Measurements from ENCODE around the gene SLC52A1. TPM values are rescaled to one million over a fixed set of nuclear protein-coding genes. Genes with fewer than 3 reads are reported as not detected.

SLC52A1 gene
- total RNA-seq, 2 experiments from 2014 or later, result 0.31 to 0.36 TPM

DNA sequence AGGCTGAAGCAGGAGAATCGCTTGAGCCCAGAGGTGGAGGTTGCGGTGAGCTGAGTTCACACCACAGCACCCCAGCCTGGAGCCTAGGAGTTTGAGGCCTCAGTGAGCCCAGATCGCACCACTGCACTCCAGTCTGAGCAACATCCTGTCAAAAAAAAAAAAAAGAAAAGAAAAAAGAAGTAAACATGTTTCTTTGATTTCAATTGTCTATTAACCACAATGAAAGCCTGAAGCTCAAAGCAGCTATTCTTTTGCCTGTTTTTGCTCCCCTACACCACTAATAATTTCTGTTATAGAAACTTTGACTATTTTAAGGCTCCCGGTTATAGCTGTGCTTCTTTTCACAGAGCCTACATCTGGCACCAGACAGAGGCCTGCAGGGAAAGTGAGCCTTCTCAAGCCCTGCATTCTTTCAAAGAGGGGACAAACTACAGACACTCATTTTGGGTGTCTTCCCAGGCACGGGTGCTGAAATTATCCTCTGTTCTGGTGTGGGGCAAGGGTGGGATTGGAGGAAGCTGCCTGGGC is 14.2 kb upstream of the SLC52A1 start:
- ChIA-PET POLR2A (interaction anchor here (0.5 to 1.6 kb wide), 2 partner anchors 14 to 79 kb away, joined by 3 to 5 read pairs; partner anchors contain the start of gene SLC52A1), CTCF (interaction anchor here (0.9 to 3.7 kb wide), 4 partner anchors 14 to 19 kb away, joined by 3 to 11 read pairs (median 7); no protein-coding TSS in a partner anchor)
- DNase-seq, result peak; percentile 76
- H3K27me3 Mint-ChIP-seq, result no peaks in the 10 kb centered on the region
- intact Hi-C loops (cut with micrococcal nuclease), result no loop called here
- no peaks in the 10 kb centered on the region for H3K36me3 Mint-ChIP-seq
- no peaks in the 10 kb centered on the region for H3K9me3 Mint-ChIP-seq
- H3K27ac Mint-ChIP-seq, result peak overlapping the region; percentile 78
- no peak overlapping the region for H3K4me3 Mint-ChIP-seq
- peaks cover 41% of the 10 kb centered on the region for H3K4me1 Mint-ChIP-seq (ENCODE audit: low read depth)

- Mint-ChIP-seq H3K36me3 (peaks cover 2% of the 10 kb centered on the region), H3K9me3 (no peaks in the 10 kb centered on the region), H3K4me3 (no peak overlapping the region), H3K27ac (peak overlapping the region; percentile 77), H3K27me3 (no peaks in the 10 kb centered on the region), H3K4me1 (ENCODE audit: low read depth) (peaks cover 54% of the 10 kb centered on the region)
- no peak for DNase-seq
- ChIA-PET POLR2A (no interaction called here), CTCF (interaction anchor here (0.6 to 3.7 kb wide), 3 partner anchors 14 to 136 kb away, joined by 3 to 10 read pairs (median 4); no protein-coding TSS in a partner anchor)
- intact Hi-C loops (cut with micrococcal nuclease), result loop anchor here (1.0 kb wide), 1 partner anchor 16 kb away; no protein-coding TSS in a partner anchor
Observed at GRCh38 chr17:5047446-5047845, 12.2 kb upstream of the SLC52A1 start.

DNA sequence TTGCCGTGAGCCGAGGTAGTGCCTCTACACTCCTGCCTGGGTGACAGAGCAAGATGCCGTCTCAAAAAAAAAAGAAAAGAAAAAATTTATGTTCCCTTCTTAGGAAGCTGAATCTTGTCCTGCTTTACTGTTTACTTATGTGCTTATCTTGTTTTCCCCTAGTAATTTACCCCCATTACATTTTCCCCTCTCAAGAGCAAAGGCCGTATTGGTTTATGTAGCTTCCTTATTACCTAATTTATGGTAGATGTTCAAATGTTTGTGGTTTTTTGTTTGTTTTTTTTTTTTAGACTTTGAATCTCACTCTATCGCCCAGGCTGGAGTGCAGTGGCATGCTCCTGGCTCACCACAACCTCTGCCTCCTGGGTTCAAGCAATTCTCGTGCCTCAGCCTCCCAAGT is 10.3 kb upstream of the SLC52A1 start:
- peaks cover 2% of the 10 kb centered on the region for H3K36me3 Mint-ChIP-seq
- H3K27ac Mint-ChIP-seq, result peak overlapping the region; percentile 70

GRCh38 chr17:5044630-5045029 is 9.4 kb upstream of the SLC52A1 start:
- ChIA-PET CTCF (interaction anchor here (1.0 to 3.2 kb wide), 2 partner anchors 14 to 17 kb away, joined by 4 to 11 read pairs; no protein-coding TSS in a partner anchor), POLR2A (interaction anchor here (1.2 kb wide), 1 partner anchor 10 kb away, joined by 4 read pairs; the partner anchor contains the start of gene SLC52A1)
- H3K9me3 Mint-ChIP-seq, result no peaks in the 10 kb centered on the region
- H3K27me3 Mint-ChIP-seq, result no peaks in the 10 kb centered on the region
- H3K27ac Mint-ChIP-seq, result peak overlapping the region; percentile 70
- intact Hi-C loops (cut with micrococcal nuclease), result no loop called here
- DNase-seq, result no peak
- H3K36me3 Mint-ChIP-seq, result peaks cover 2% of the 10 kb centered on the region
- H3K4me3 Mint-ChIP-seq, result no peak overlapping the region
- peaks cover 61% of the 10 kb centered on the region for H3K4me1 Mint-ChIP-seq (ENCODE audit: low read depth)

More for the DNA sequence above, 10.3 kb upstream of the SLC52A1 start:
- peaks cover 62% of the 10 kb centered on the region for H3K4me1 Mint-ChIP-seq (ENCODE audit: low read depth)
- POLR2A ChIA-PET, result interaction anchor here (0.7 kb wide), 2 partner anchors 8 to 53 kb away, joined by 3 to 4 read pairs; no protein-coding TSS in a partner anchor
- no peaks in the 10 kb centered on the region for H3K9me3 Mint-ChIP-seq
- CTCF ChIA-PET, result interaction anchor here (0.6 to 3.2 kb wide), 4 partner anchors 9 to 65 kb away, joined by 3 to 11 read pairs (median 6); no protein-coding TSS in a partner anchor
- intact Hi-C loops (cut with micrococcal nuclease), result no loop called here
- no peak overlapping the region for H3K4me3 Mint-ChIP-seq
- DNase-seq, result no peak
- no peaks in the 10 kb centered on the region for H3K27me3 Mint-ChIP-seq

DNA sequence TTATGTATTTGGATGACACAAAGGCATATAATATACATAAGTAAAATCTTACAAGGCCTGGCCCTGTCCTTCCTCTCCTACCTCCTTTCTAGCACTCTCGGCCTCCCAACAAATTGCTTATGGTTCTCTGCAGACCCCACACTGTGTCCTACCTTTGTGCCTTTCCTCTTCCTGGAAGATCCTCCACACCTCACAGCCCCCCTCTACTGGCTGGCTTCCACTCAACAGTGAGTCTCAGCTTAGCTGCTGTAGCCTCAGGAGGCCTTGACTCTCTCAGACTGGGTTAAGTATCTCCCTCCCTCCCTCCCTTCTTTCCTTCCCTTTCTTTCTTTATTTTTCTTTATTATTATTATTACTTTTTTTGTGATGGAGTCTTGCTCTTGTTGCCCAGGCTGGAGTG is 8.3 kb upstream of the SLC52A1 start:
- Mint-ChIP-seq H3K36me3 (peaks cover 2% of the 10 kb centered on the region), H3K4me3 (peak overlapping the region; percentile 28), H3K27me3 (no peaks in the 10 kb centered on the region), H3K27ac (peak overlapping the region; percentile 58), H3K9me3 (no peaks in the 10 kb centered on the region), H3K4me1 (ENCODE audit: low read depth) (peaks cover 53% of the 10 kb centered on the region)
- POLR2A ChIA-PET, result interaction anchor here (1.2 kb wide), 1 partner anchor 9 kb away, joined by 4 read pairs; the partner anchor contains the start of gene SLC52A1
- intact Hi-C loops (cut with micrococcal nuclease), result no loop called here
- CTCF ChIA-PET, result interaction anchor here (1.0 to 3.2 kb wide), 2 partner anchors 13 to 18 kb away, joined by 4 to 11 read pairs; no protein-coding TSS in a partner anchor
- DNase-seq, result no peak

GRCh38 chr17:5042157-5043022 is 7.2 kb upstream of the SLC52A1 start:
- peaks cover 2% of the 10 kb centered on the region for H3K36me3 Mint-ChIP-seq
- POLR2A ChIA-PET, result interaction anchor here (1.0 kb wide), 1 partner anchor 12 kb away, joined by 3 read pairs; no protein-coding TSS in a partner anchor
- H3K27ac Mint-ChIP-seq, result peak overlapping the region; percentile 78
- CTCF ChIA-PET, result interaction anchor here (0.9 kb wide), 1 partner anchor 12 kb away, joined by 5 read pairs; no protein-coding TSS in a partner anchor
- peak overlapping the region; percentile 67 for H3K4me3 Mint-ChIP-seq
- intact Hi-C loops (cut with micrococcal nuclease), result no loop called here
- DNase-seq, result peak; percentile 65
- no peaks in the 10 kb centered on the region for H3K27me3 Mint-ChIP-seq
- H3K4me1 Mint-ChIP-seq (ENCODE audit: low read depth), result peaks cover 43% of the 10 kb centered on the region
- H3K9me3 Mint-ChIP-seq, result no peaks in the 10 kb centered on the region

DNA sequence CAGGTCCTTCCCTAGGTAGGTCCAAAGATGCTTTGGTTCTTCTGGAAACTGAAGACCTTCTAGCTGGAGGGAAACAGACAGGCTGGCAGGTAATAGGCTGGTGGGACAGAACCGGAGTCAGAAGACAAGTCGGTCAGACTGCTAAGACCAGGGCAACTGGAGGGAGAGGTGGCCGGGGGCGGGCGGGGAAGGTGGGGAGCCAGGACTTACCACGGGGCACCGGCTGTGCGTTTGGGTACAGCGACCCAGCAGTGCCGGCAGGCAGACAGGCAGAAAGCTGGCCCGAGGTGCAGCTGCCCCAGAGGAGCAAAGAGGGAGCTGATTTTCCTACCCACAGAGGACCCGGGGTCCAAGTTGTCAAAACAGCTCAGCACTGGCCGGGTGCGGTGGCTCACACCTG is 575 bp downstream of the SLC52A1 start:
- Mint-ChIP-seq H3K27ac (no peak overlapping the region), H3K27me3 (no peaks in the 10 kb centered on the region), H3K4me1 (ENCODE audit: low read depth) (peaks cover 16% of the 10 kb centered on the region), H3K4me3 (no peak overlapping the region), H3K9me3 (no peaks in the 10 kb centered on the region), H3K36me3 (no peaks in the 10 kb centered on the region)
- ChIA-PET POLR2A (interaction anchor here (1.8 kb wide), 1 partner anchor 9 kb away, joined by 4 read pairs; no protein-coding TSS in a partner anchor), CTCF (interaction anchor here (1.0 to 2.2 kb wide), 3 partner anchors 15 to 54 kb away, joined by 4 to 16 read pairs (median 4); no protein-coding TSS in a partner anchor)
- no peak for DNase-seq
- intact Hi-C loops (cut with micrococcal nuclease), result loop anchor here (5.0 kb wide), 2 partner anchors 37 to 67 kb away; partner anchors contain the start of genes INCA1, KIF1C and SPAG7

DNA sequence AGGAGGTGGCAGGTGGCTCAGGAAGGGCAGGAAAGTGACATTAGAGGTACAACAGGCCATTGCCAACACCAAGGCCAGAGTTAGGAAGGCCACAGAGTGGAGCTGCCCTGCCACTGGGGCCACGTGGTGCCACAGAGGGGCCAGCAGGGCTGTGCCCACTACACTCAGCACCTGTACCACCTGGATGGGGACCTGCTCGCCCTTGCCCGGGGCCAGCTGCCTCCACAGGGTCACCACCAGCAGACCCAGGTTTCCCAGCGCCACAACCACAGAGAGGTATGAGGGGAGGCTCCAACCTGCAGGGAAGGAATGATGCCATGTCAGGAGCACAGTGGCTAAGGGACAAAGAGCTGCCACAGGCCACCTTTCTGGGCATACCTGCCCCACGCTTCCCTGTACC is 1.2 kb downstream of the SLC52A1 start:
- H3K27ac Mint-ChIP-seq, result no peak overlapping the region
- no peaks in the 10 kb centered on the region for H3K27me3 Mint-ChIP-seq

GRCh38 chr17:5033352-5034015 is 1.7 kb downstream of the SLC52A1 start:
- POLR2A ChIA-PET, result interaction anchor here (1.8 kb wide), 1 partner anchor 11 kb away, joined by 4 read pairs; no protein-coding TSS in a partner anchor
- intact Hi-C loops (cut with micrococcal nuclease), result loop anchor here (5.0 kb wide), 2 partner anchors 36 to 66 kb away; partner anchors contain the start of genes INCA1, KIF1C and SPAG7
- no peak overlapping the region for H3K27ac Mint-ChIP-seq

More for the DNA sequence above, 1.2 kb downstream of the SLC52A1 start:
- POLR2A ChIA-PET, result interaction anchor here (1.8 kb wide), 1 partner anchor 10 kb away, joined by 4 read pairs; no protein-coding TSS in a partner anchor
- Mint-ChIP-seq H3K36me3 (no peaks in the 10 kb centered on the region), H3K4me1 (ENCODE audit: low read depth) (peaks cover 16% of the 10 kb centered on the region), H3K4me3 (no peak overlapping the region), H3K9me3 (no peaks in the 10 kb centered on the region)
- intact Hi-C loops (cut with micrococcal nuclease), result loop anchor here (5.0 kb wide), 2 partner anchors 37 to 67 kb away; partner anchors contain the start of genes INCA1, KIF1C and SPAG7
- CTCF ChIA-PET, result interaction anchor here (1.0 to 2.2 kb wide), 3 partner anchors 15 to 53 kb away, joined by 4 to 16 read pairs (median 4); no protein-coding TSS in a partner anchor
- DNase-seq, result no peak

GRCh38 chr17:5032865-5033264 is 2.4 kb downstream of the SLC52A1 start:
- no peak for DNase-seq
- Mint-ChIP-seq H3K27ac (no peak overlapping the region), H3K27me3 (no peaks in the 10 kb centered on the region), H3K36me3 (no peaks in the 10 kb centered on the region), H3K4me3 (no peak overlapping the region), H3K4me1 (ENCODE audit: low read depth) (peaks cover 16% of the 10 kb centered on the region), H3K9me3 (no peaks in the 10 kb centered on the region)
- POLR2A ChIA-PET, result no interaction called here
- intact Hi-C loops (cut with micrococcal nuclease), result loop anchor here (5.0 kb wide), 2 partner anchors 36 to 66 kb away; partner anchors contain the start of genes INCA1, KIF1C and SPAG7
- CTCF ChIA-PET, result interaction anchor here (1.2 to 7.9 kb wide), 4 partner anchors 17 to 124 kb away, joined by 3 to 74 read pairs (median 8); no protein-coding TSS in a partner anchor

More at GRCh38 chr17:5033352-5034015, 1.7 kb downstream of the SLC52A1 start:
- no peak for DNase-seq
- CTCF ChIA-PET, result interaction anchor here (1.2 kb wide), 1 partner anchor 72 kb away, joined by 3 read pairs; no protein-coding TSS in a partner anchor
- no peaks in the 10 kb centered on the region for H3K36me3 Mint-ChIP-seq
- no peak overlapping the region for H3K4me3 Mint-ChIP-seq
- H3K4me1 Mint-ChIP-seq (ENCODE audit: low read depth), result peaks cover 16% of the 10 kb centered on the region
- no peaks in the 10 kb centered on the region for H3K9me3 Mint-ChIP-seq
- H3K27me3 Mint-ChIP-seq, result no peaks in the 10 kb centered on the region
